Ascending aorta (tissue), 2 donors: Measurements from ENCODE around the gene PPP1R14D. TPM values are rescaled to one million over a fixed set of nuclear protein-coding genes. Genes with fewer than 3 reads are reported as not detected.

Experiments used
- DNase-seq, 2 donors: peaks; one replicate each; pipeline ENCODE4 v3.0.0-alpha.2; 2019; ENCODE audit warnings: low spot score in 2 of 2
- H3K27ac ChIP-seq, 2 donors: fragments of 200-600 bp; sonication (generic); one replicate each; pipeline ENCODE4 v1.5.1; 2016 to 2017; ENCODE audit warnings: mild to moderate bottlenecking in 1 of 2
- H3K27me3 ChIP-seq: fragments of 200-600 bp; sonication (generic); one replicate; pipeline ENCODE4 v1.5.1; 2017
- H3K36me3 ChIP-seq, 2 donors: fragments of 200-600 bp; sonication (generic); one replicate each; pipeline ENCODE4 v1.5.1; 2016
- H3K4me1 ChIP-seq, 2 donors: fragments of 200-600 bp; sonication (generic); one replicate each; pipeline ENCODE4 v1.5.1; 2016 to 2017; ENCODE audit warnings: mild to moderate bottlenecking in 1 of 2
- H3K4me3 ChIP-seq, 2 donors: fragments of 200-600 bp; sonication (generic); one replicate each; pipeline ENCODE4 v1.5.1; 2016 to 2017; ENCODE audit warnings: mild to moderate bottlenecking in 1 of 2
- H3K9me3 ChIP-seq, 2 donors: fragments of 200-600 bp; sonication (generic); one replicate each; pipeline ENCODE4 v1.5.1; 2016
- CTCF ChIP-seq, 3 experiments: fragments of 200-600 bp in 2 of 3; fragments of 450-650 bp in 1 of 3; sonication (generic) in 2 of 3; IDR thresholded peaks; one replicate each; pipeline ENCODE4 v1.5.1; 2016 to 2019; ENCODE audit warnings: antibody characterized with exemption in 3 of 3, mild to moderate bottlenecking in 1 of 3, moderate library complexity in 1 of 3
- intact Hi-C: fragments of 100-400 bp; cut with DNase I; formaldehyde crosslinking; loops from one replicate; pipeline ENCODE4 v1.15.1; 2023
- total RNA-seq: library from RNA; depleted of rRNA; stranded (reverse); fragments of >200 nt; gene quantifications from one replicate; pipeline ENCODE4 v1.1.0, GENCODE V29; 2016

PPP1R14D gene
- total RNA-seq, 1 donor from 2014 or later = not detected

GRCh38 chr15:40790718-40791117 lies 37.8 kb downstream of the PPP1R14D start:
- intact Hi-C loops = no loop called here
- peaks cover 0 to 2% of the 10 kb centered on the region in 2 donors for H3K4me1 ChIP-seq
- peaks cover 9% of the 10 kb centered on the region in 2 donors for H3K36me3 ChIP-seq
- no peak overlapping the region for H3K4me3 ChIP-seq
- no peak for TF ChIP-seq CTCF (IDR thresholded peaks at IDR 0.05)
- H3K27me3 ChIP-seq = no peaks in the 10 kb centered on the region
- H3K27ac ChIP-seq = no peak overlapping the region
- H3K9me3 ChIP-seq = no peaks in the 10 kb centered on the region
- no peak for DNase-seq

GRCh38 chr15:40789999-40790398 lies 38.5 kb downstream of the PPP1R14D start:
- Histone ChIP-seq H3K4me1 (peaks cover 0 to 2% of the 10 kb centered on the region in 2 donors), H3K27ac (no peak overlapping the region), H3K9me3 (no peaks in the 10 kb centered on the region), H3K27me3 (no peaks in the 10 kb centered on the region), H3K4me3 (no peak overlapping the region), H3K36me3 (peaks cover 9% of the 10 kb centered on the region in 2 donors)
- DNase-seq = no peak
- intact Hi-C loops = no loop called here
- no peak for TF ChIP-seq CTCF (IDR thresholded peaks at IDR 0.05)

- no peak overlapping the region for H3K4me3 ChIP-seq
- H3K36me3 ChIP-seq = peaks cover 9% of the 10 kb centered on the region in 2 donors
- no peak for TF ChIP-seq CTCF (IDR thresholded peaks at IDR 0.05)
- no peaks in the 10 kb centered on the region for H3K9me3 ChIP-seq
- no peaks in the 10 kb centered on the region for H3K27me3 ChIP-seq
- intact Hi-C loops = no loop called here
- H3K27ac ChIP-seq = no peak overlapping the region
- peaks cover 0 to 2% of the 10 kb centered on the region in 2 donors for H3K4me1 ChIP-seq
- no peak for DNase-seq
Observed at GRCh38 chr15:40789119-40789518, 39.4 kb downstream of the PPP1R14D start.

GRCh38 chr15:40787991-40788390 lies 40.5 kb downstream of the PPP1R14D start:
- intact Hi-C loops = no loop called here
- H3K27ac ChIP-seq = no peak overlapping the region
- H3K27me3 ChIP-seq = no peaks in the 10 kb centered on the region
- H3K4me3 ChIP-seq = no peak overlapping the region
- DNase-seq = no peak
- peaks cover 9% of the 10 kb centered on the region in 2 donors for H3K36me3 ChIP-seq
- no peak for TF ChIP-seq CTCF (IDR thresholded peaks at IDR 0.05)
- no peaks in the 10 kb centered on the region for H3K9me3 ChIP-seq
- H3K4me1 ChIP-seq = peaks cover 0 to 2% of the 10 kb centered on the region in 2 donors

GRCh38 chr15:40787344-40787841 lies 41.1 kb downstream of the PPP1R14D start:
- H3K4me1 ChIP-seq = peaks cover 0 to 2% of the 10 kb centered on the region in 2 donors
- no peak overlapping the region for H3K4me3 ChIP-seq
- peaks cover 9% of the 10 kb centered on the region in 2 donors for H3K36me3 ChIP-seq
- no peak overlapping the region for H3K27ac ChIP-seq
- no peak for TF ChIP-seq CTCF (IDR thresholded peaks at IDR 0.05)
- H3K9me3 ChIP-seq = no peaks in the 10 kb centered on the region
- H3K27me3 ChIP-seq = no peaks in the 10 kb centered on the region
- intact Hi-C loops = no loop called here
- DNase-seq = no peak

- Histone ChIP-seq H3K4me3 (no peak overlapping the region), H3K9me3 (no peaks in the 10 kb centered on the region), H3K4me1 (peaks cover 0 to 2% of the 10 kb centered on the region in 2 donors), H3K27ac (no peak overlapping the region), H3K36me3 (no peaks in the 10 kb centered on the region), H3K27me3 (no peaks in the 10 kb centered on the region)
- DNase-seq = no peak
- intact Hi-C loops = no loop called here
- no peak for TF ChIP-seq CTCF (IDR thresholded peaks at IDR 0.05)
Observed at GRCh38 chr15:40785814-40786213, 42.7 kb downstream of the PPP1R14D start.
